HS-27A (cell line): ENCODE results near the gene THSD4.
"Not testable (repeated sequence)": the region's sequence is repeated elsewhere in the genome, so short reads cannot be mapped to it uniquely, and the experiment has no call there.

Experiments
- DNase-seq: peaks from one replicate; pipeline ENCODE4 v3.0.0-alpha.2; 2012; ENCODE audit warnings: low read depth, missing footprints

The THSD4 gene

GRCh38 chr15:71386448-71387236, 271.4 kb downstream of the THSD4 start:
- no peak for DNase-seq

GRCh38 chr15:71387810-71388209, 272.5 kb downstream of the THSD4 start:
- DNase-seq, result no peak

GRCh38 chr15:71390096-71390495, 274.8 kb downstream of the THSD4 start:
- DNase-seq, result no peak

GRCh38 chr15:71391421-71392088, 276.3 kb downstream of the THSD4 start:
- DNase-seq, result no peak

GRCh38 chr15:71392861-71393283, 277.6 kb downstream of the THSD4 start:
- DNase-seq, result no peak

GRCh38 chr15:71393383-71393782, 278.1 kb downstream of the THSD4 start:
- no peak for DNase-seq

GRCh38 chr15:71396536-71397125, 281.4 kb downstream of the THSD4 start:
- DNase-seq, result no peak

GRCh38 chr15:71397377-71397776, 282.1 kb downstream of the THSD4 start:
- no peak for DNase-seq

- DNase-seq, result no peak
Measured at GRCh38 chr15:71400294-71400693, 285.0 kb downstream of the THSD4 start.

GRCh38 chr15:71401728-71402127, 286.5 kb downstream of the THSD4 start:
- not testable (repeated sequence) for DNase-seq

GRCh38 chr15:71409541-71409940, 294.3 kb downstream of the THSD4 start:
- DNase-seq, result no peak

- no peak for DNase-seq
Measured at GRCh38 chr15:71410347-71410746, 295.1 kb downstream of the THSD4 start.

GRCh38 chr15:71411538-71412482, 296.5 kb downstream of the THSD4 start:
- no peak for DNase-seq

GRCh38 chr15:71413419-71413818, 298.1 kb downstream of the THSD4 start:
- no peak for DNase-seq

- DNase-seq, result no peak
Measured at GRCh38 chr15:71414853-71415252, 299.6 kb downstream of the THSD4 start.

- no peak for DNase-seq
Measured at GRCh38 chr15:71422530-71423259, 307.4 kb downstream of the THSD4 start.

- DNase-seq, result no peak
Measured at GRCh38 chr15:71424765-71425164, 309.5 kb downstream of the THSD4 start.

- no peak for DNase-seq
Measured at GRCh38 chr15:71425388-71425787, 310.1 kb downstream of the THSD4 start.

- DNase-seq, result no peak
Measured at GRCh38 chr15:71426792-71427191, 311.5 kb downstream of the THSD4 start.

- DNase-seq, result no peak
Measured at GRCh38 chr15:71430782-71431181, 315.5 kb downstream of the THSD4 start.
